HCT116 (cell line): ENCODE results near the gene TRPM5. TPM values are rescaled to one million over a fixed set of nuclear protein-coding genes. Genes with fewer than 3 reads are reported as not detected.

Source experiments
- ATAC-seq: fragments of 200-7000 bp; cut with Tn5 transposase; 2 replicates; pipeline ENCODE4 v1.9.1; 2020; ENCODE audit warnings: mild to moderate bottlenecking, moderate library complexity
- BruUV-seq: library from RNA; stranded (reverse); fragments of 400-500 nt; replicated peaks from 2 replicates; lab custom pipeline; 2021; lab: Mats Ljungman, UMichigan
- CTCF ChIA-PET: fragments of 300-600 bp; sonication (Branson Sonifier 250); formaldehyde crosslinking; loops from one replicate; lab custom pipeline; 2021; ENCODE audit warnings: antibody characterized with exemption; lab: Charles Lee
- POLR2A ChIA-PET: fragments of 300-600, 350-600 bp; sonication (Branson Sonifier 250); formaldehyde crosslinking; loops from one replicate; lab custom pipeline; 2021; ENCODE audit warnings: antibody characterized with exemption; lab: Charles Lee
- RAD21 ChIA-PET, 2 experiments: fragments of 300-600 bp; sonication (Branson Sonifier 250); formaldehyde crosslinking; loops; one replicate each; lab custom pipeline; 2023; ENCODE audit warnings: low total read pairs in 2 of 2; ENCODE audit not compliant: uncharacterized antibody in 2 of 2, unreplicated experiment in 2 of 2, low non-redundant PET in 1 of 2; lab: Charles Lee
- DNase-seq: peaks from one replicate; pipeline ENCODE4 v3.0.0-alpha.2; 2010; ENCODE audit warnings: low read depth, low spot score
- H2AFZ ChIP-seq: fragments of 200-600 bp; shearing (Covaris generic), sonication (generic); 2 replicates; pipeline ENCODE4 v1.6.1; 2017; ENCODE audit warnings: low read depth, mixed run types, mixed read lengths, antibody characterized with exemption, low read length; ENCODE audit not compliant: poor library complexity, severe bottlenecking
- H3K27ac ChIP-seq: 2 replicates; pipeline ENCODE4 v1.5.1; 2012; ENCODE audit warnings: low read depth, low read length
- H3K27me3 ChIP-seq: fragments of 200-600 bp; sonication (generic); 2 replicates; pipeline ENCODE4 v1.6.1; 2016; ENCODE audit warnings: mixed run types, low read length, mixed read lengths; ENCODE audit not compliant: insufficient read depth
- H3K36me3 ChIP-seq, 2 experiments: fragments of 200-500 bp in 1 of 2; fragments of 200-600 bp in 1 of 2; sonication (Bioruptor generic) in 1 of 2; sonication (generic) in 1 of 2; 2 replicates each; pipeline versions ENCODE4 v1.5.1 to v1.6.1; 2014 to 2016; ENCODE audit warnings: low read length in 2 of 2, inconsistent platforms in 1 of 2, mixed read lengths in 1 of 2, mixed run types in 1 of 2; ENCODE audit not compliant: insufficient read depth in 2 of 2, control insufficient read depth in 1 of 2
- H3K4me1 ChIP-seq, 2 experiments: fragments of 200-600 bp in 1 of 2; sonication (generic) in 1 of 2; 2 replicates each; pipeline versions ENCODE4 v1.5.1 to v1.6.1; 2012 to 2017; ENCODE audit warnings: low read length in 2 of 2, inconsistent platforms in 1 of 2, mild to moderate bottlenecking in 1 of 2, mixed read lengths in 1 of 2, mixed run types in 1 of 2, moderate library complexity in 1 of 2; ENCODE audit not compliant: insufficient read depth in 2 of 2, control insufficient read depth in 1 of 2
- H3K4me2 ChIP-seq: fragments of 200-600 bp; sonication (generic); 2 replicates; pipeline ENCODE4 v1.6.1; 2017; ENCODE audit warnings: mixed run types, low read length, mixed read lengths
- H3K4me3 ChIP-seq, 2 experiments: fragments of 200-600 bp in 1 of 2; sonication (generic) in 1 of 2; replicated peaks in 1 of 2; 2 replicates each; pipeline ENCODE4 v1.5.1; 2011 to 2016; ENCODE audit warnings: low read length in 2 of 2, control low read depth in 1 of 2, low read depth in 1 of 2, mild to moderate bottlenecking in 1 of 2, mixed read lengths in 1 of 2, mixed run types in 1 of 2
- H3K79me2 ChIP-seq: fragments of 200-600 bp; sonication (generic); 2 replicates; pipeline ENCODE4 v1.6.1; 2017; ENCODE audit warnings: mild to moderate bottlenecking, mixed run types, low read length, moderate library complexity, mixed read lengths; ENCODE audit not compliant: insufficient read depth
- H3K9ac ChIP-seq: fragments of 200-600 bp; sonication (generic); 2 replicates; pipeline ENCODE4 v1.6.1; 2016; ENCODE audit warnings: low read length, mixed read lengths
- H3K9me2 ChIP-seq: fragments of 200-600 bp; sonication (generic), shearing (Covaris generic); 2 replicates; pipeline ENCODE4 v1.6.1; 2017; ENCODE audit warnings: mixed run types, mild to moderate bottlenecking, moderate library complexity; ENCODE audit not compliant: insufficient read depth
- H3K9me3 ChIP-seq, 2 experiments: fragments of 200-500 bp in 1 of 2; fragments of 200-600 bp in 1 of 2; sonication (Bioruptor generic) in 1 of 2; sonication (generic) in 1 of 2; 2 replicates each; pipeline ENCODE4 v1.6.1; 2014 to 2017; ENCODE audit warnings: low read length in 2 of 2, mixed read lengths in 2 of 2, inconsistent platforms in 1 of 2, low read depth in 1 of 2, mild to moderate bottlenecking in 1 of 2, mixed run types in 1 of 2, moderate library complexity in 1 of 2; ENCODE audit not compliant: control insufficient read depth in 1 of 2, insufficient read depth in 1 of 2
- H4K20me1 ChIP-seq: fragments of 200-600 bp; sonication (generic), shearing (Covaris generic); 2 replicates; pipeline ENCODE4 v1.6.1; 2017; ENCODE audit warnings: mixed run types, mild to moderate bottlenecking, moderate library complexity; ENCODE audit not compliant: insufficient read depth
- CBX3 ChIP-seq: IDR thresholded peaks from 2 replicates; pipeline ENCODE4 v1.6.1; 2012; ENCODE audit warnings: low read depth
- CEBPB ChIP-seq: IDR thresholded peaks from 2 replicates; pipeline ENCODE4 v1.6.1; 2012; ENCODE audit warnings: low read depth
- CTCF ChIP-seq, 3 experiments: fragments of 200-600 bp in 1 of 3; sonication (generic) in 1 of 3; IDR thresholded peaks in 2 of 3; conservative IDR thresholded peaks in 1 of 3; 2 replicates each; pipeline ENCODE4 v1.5.1; 2012 to 2017; ENCODE audit warnings: low read depth in 2 of 3, low read length in 2 of 3, antibody characterized with exemption in 1 of 3, borderline replicate concordance in 1 of 3, control low read depth in 1 of 3, mild to moderate bottlenecking in 1 of 3, mixed read lengths in 1 of 3, mixed run types in 1 of 3, moderate library complexity in 1 of 3; ENCODE audit not compliant: insufficient read depth in 1 of 3
- ELF1 ChIP-seq: IDR thresholded peaks from 2 replicates; pipeline ENCODE4 v1.6.1; 2012; ENCODE audit warnings: low read depth, borderline replicate concordance
- JUND ChIP-seq: IDR thresholded peaks from 2 replicates; pipeline ENCODE4 v1.6.1; 2012
- POLR2A ChIP-seq: IDR thresholded peaks from 2 replicates; pipeline ENCODE4 v1.7.0; 2011; ENCODE audit warnings: borderline replicate concordance; ENCODE audit not compliant: insufficient read depth, insufficient read length; ENCODE audit errors: extremely low read depth
- RAD21 ChIP-seq: IDR thresholded peaks from 2 replicates; pipeline ENCODE4 v1.6.1; 2012; ENCODE audit warnings: low read depth, mild to moderate bottlenecking
- SRF ChIP-seq: IDR thresholded peaks from 2 replicates; pipeline ENCODE4 v1.6.1; 2012; ENCODE audit warnings: low read depth
- TCF7L2 ChIP-seq: IDR thresholded peaks from 2 replicates; pipeline ENCODE4 v1.7.0; 2011; ENCODE audit warnings: borderline replicate concordance, inconsistent platforms; ENCODE audit not compliant: insufficient read depth, insufficient read length; ENCODE audit errors: extremely low read depth
- ZBTB33 ChIP-seq: IDR thresholded peaks from 2 replicates; pipeline ENCODE4 v1.6.1; 2011; ENCODE audit warnings: mild to moderate bottlenecking, low read length, moderate library complexity; ENCODE audit not compliant: insufficient replicate concordance; ENCODE audit errors: extremely low read depth
- ZFX ChIP-seq: fragments of 450-650 bp; IDR thresholded peaks from 2 replicates; pipeline ENCODE4 v1.6.1; 2017
- intact Hi-C: fragments of 100-400 bp; cut with micrococcal nuclease; formaldehyde crosslinking; loops from 2 replicates; pipeline ENCODE4 v1.10.0; 2022
- total RNA-seq: library from RNA; stranded (reverse); gene quantifications from one replicate; pipeline ENCODE4 v1.2.1, GENCODE V29; 2021; ENCODE audit not compliant: unreplicated experiment
- TF ChIP-seq, protein P1 (sequence below): IDR thresholded peaks from 2 replicates; pipeline ENCODE4 v1.6.1; 2012; ENCODE audit warnings: low read depth
- TF ChIP-seq, protein P2 (sequence below): IDR thresholded peaks from 2 replicates; pipeline ENCODE4 v1.6.1; 2012

The TRPM5 gene
- total RNA-seq, 1 experiment from 2014 or later: 0.07 TPM

DNA sequence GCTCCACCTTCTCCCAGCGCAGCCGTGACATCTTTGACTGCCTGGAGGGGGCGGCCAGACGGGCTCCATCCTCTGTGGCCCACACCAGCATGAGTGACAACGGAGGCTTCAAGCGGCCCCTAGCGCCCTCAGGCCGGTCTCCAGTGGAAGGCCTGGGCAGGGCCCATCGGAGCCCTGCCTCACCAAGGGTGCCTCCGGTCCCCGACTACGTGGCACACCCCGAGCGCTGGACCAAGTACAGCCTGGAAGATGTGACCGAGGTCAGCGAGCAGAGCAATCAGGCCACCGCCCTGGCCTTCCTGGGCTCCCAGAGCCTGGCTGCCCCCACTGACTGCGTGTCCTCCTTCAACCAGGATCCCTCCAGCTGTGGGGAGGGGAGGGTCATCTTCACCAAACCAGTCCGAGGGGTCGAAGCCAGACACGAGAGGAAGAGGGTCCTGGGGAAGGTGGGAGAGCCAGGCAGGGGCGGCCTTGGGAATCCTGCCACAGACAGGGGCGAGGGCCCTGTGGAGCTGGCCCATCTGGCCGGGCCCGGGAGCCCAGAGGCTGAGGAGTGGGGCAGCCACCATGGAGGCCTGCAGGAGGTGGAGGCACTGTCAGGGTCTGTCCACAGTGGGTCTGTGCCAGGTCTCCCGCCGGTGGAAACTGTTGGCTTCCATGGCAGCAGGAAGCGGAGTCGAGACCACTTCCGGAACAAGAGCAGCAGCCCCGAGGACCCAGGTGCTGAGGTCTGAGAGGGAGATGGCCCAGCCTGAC, 41.2 kb downstream of the TRPM5 start:
- BruUV-seq: no TSS peak
- H3K9me3 ChIP-seq: no peaks in the 10 kb centered on the region
- TF ChIP-seq SRF (no peak), ELF1 (no peak), JUND (no peak), TCF7L2 (no peak), ZBTB33 (no peak), CTCF (IDR thresholded peaks at IDR 0.05 in 2 of 3, conservative IDR thresholded peaks at IDR 0.05 in 1 of 3; ENCODE audit: borderline replicate concordance in 1 of 3, insufficient read depth in 1 of 3, low read depth in 2 of 3, low read length in 2 of 3) (no peak), CEBPB (no peak), RAD21 (no peak), CBX3 (no peak), POLR2A (no peak), ZFX (no peak)
- TF ChIP-seq, protein P1, sequence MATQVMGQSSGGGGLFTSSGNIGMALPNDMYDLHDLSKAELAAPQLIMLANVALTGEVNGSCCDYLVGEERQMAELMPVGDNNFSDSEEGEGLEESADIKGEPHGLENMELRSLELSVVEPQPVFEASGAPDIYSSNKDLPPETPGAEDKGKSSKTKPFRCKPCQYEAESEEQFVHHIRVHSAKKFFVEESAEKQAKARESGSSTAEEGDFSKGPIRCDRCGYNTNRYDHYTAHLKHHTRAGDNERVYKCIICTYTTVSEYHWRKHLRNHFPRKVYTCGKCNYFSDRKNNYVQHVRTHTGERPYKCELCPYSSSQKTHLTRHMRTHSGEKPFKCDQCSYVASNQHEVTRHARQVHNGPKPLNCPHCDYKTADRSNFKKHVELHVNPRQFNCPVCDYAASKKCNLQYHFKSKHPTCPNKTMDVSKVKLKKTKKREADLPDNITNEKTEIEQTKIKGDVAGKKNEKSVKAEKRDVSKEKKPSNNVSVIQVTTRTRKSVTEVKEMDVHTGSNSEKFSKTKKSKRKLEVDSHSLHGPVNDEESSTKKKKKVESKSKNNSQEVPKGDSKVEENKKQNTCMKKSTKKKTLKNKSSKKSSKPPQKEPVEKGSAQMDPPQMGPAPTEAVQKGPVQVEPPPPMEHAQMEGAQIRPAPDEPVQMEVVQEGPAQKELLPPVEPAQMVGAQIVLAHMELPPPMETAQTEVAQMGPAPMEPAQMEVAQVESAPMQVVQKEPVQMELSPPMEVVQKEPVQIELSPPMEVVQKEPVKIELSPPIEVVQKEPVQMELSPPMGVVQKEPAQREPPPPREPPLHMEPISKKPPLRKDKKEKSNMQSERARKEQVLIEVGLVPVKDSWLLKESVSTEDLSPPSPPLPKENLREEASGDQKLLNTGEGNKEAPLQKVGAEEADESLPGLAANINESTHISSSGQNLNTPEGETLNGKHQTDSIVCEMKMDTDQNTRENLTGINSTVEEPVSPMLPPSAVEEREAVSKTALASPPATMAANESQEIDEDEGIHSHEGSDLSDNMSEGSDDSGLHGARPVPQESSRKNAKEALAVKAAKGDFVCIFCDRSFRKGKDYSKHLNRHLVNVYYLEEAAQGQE: no peak
- TF ChIP-seq, protein P2, sequence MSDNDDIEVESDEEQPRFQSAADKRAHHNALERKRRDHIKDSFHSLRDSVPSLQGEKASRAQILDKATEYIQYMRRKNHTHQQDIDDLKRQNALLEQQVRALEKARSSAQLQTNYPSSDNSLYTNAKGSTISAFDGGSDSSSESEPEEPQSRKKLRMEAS: no peak
- TF ChIP-seq, all 23 proteins: peak for 0
- Histone ChIP-seq H3K4me2 (no peak overlapping the region), H4K20me1 (no peaks in the 10 kb centered on the region), H3K79me2 (peaks cover 20% of the 10 kb centered on the region), H3K36me3 (peaks cover 5 to 7% of the 10 kb centered on the region in 2 experiments; a peak in 3 of 4 replicates), H3K27ac (no peak overlapping the region), H3K9ac (no peak overlapping the region), H2AFZ (no peak overlapping the region), H3K9me2 (no peaks in the 10 kb centered on the region), H3K4me1 (peaks cover 16 to 27% of the 10 kb centered on the region in 2 experiments), H3K4me3 (no peak overlapping the region), H3K27me3 (no peaks in the 10 kb centered on the region)
- DNase-seq (no peak), ATAC-seq (no peak)
- POLR2A ChIA-PET: no interaction called here
- RAD21 ChIA-PET: no interaction called here
- intact Hi-C loops: loop anchor here (5.0 kb wide), 3 partner anchors 96 to 221 kb away; no protein-coding TSS in a partner anchor
- CTCF ChIA-PET: interaction anchor here (5.0 kb wide), 1 partner anchor 17 kb away, joined by 42 read pairs; no protein-coding TSS in a partner anchor
